Mesenchymal stem cell (in vitro differentiated cells and primary cell): Measurements from ENCODE around the gene FAM151B.

Experiments used
- DNase-seq: peaks from one replicate; pipeline ENCODE4 v3.0.0-alpha.2; 2013
- H2AFZ ChIP-seq: one replicate; pipeline ENCODE4 v1.6.1; 2013; ENCODE audit warnings: low read depth, mild to moderate bottlenecking, control low read depth, inconsistent platforms, low read length, moderate library complexity
- H2AK5ac ChIP-seq: 2 replicates; pipeline ENCODE4 v1.6.1; 2013; ENCODE audit warnings: low read length, moderate library complexity, mild to moderate bottlenecking, inconsistent platforms; ENCODE audit not compliant: severe bottlenecking
- H2BK120ac ChIP-seq: one replicate; pipeline ENCODE4 v1.6.1; 2013; ENCODE audit warnings: low read depth, mild to moderate bottlenecking, inconsistent platforms, low read length, moderate library complexity
- H2BK12ac ChIP-seq, 2 experiments: one replicate each; pipeline ENCODE4 v1.6.1; 2013; ENCODE audit warnings: inconsistent platforms in 2 of 2, low read length in 2 of 2, mild to moderate bottlenecking in 2 of 2, moderate library complexity in 2 of 2, control low read depth in 1 of 2
- H2BK15ac ChIP-seq: one replicate; pipeline ENCODE4 v1.6.1; 2013; ENCODE audit warnings: mild to moderate bottlenecking, low read depth, inconsistent platforms; ENCODE audit not compliant: poor library complexity, severe bottlenecking
- H2BK5ac ChIP-seq: 2 replicates; pipeline ENCODE4 v1.6.1; 2013; ENCODE audit warnings: low read depth, mild to moderate bottlenecking, low read length, control low read depth, inconsistent platforms; ENCODE audit not compliant: poor library complexity, severe bottlenecking
- H3K14ac ChIP-seq, 2 experiments: one replicate each; pipeline ENCODE4 v1.6.1; 2013; ENCODE audit warnings: inconsistent platforms in 2 of 2, low read length in 2 of 2, control low read depth in 1 of 2, mild to moderate bottlenecking in 1 of 2, moderate library complexity in 1 of 2
- H3K18ac ChIP-seq, 2 experiments: one replicate each; pipeline ENCODE4 v1.6.1; 2013; ENCODE audit warnings: inconsistent platforms in 2 of 2, low read length in 2 of 2, control low read depth in 1 of 2, low read depth in 1 of 2, mild to moderate bottlenecking in 1 of 2
- H3K23ac ChIP-seq, 2 experiments: one replicate each; pipeline ENCODE4 v1.6.1; 2013; ENCODE audit warnings: inconsistent platforms in 2 of 2, low read length in 2 of 2, mild to moderate bottlenecking in 2 of 2, moderate library complexity in 2 of 2, control low read depth in 1 of 2
- H3K27ac ChIP-seq: 2 replicates; pipeline ENCODE4 v1.5.1; 2013; ENCODE audit warnings: mild to moderate bottlenecking, moderate library complexity, low read length, control low read depth, inconsistent platforms; ENCODE audit not compliant: poor library complexity, severe bottlenecking
- H3K27me3 ChIP-seq, 2 experiments: 2 replicates each; pipeline versions ENCODE4 v1.6.1 to v1.7.0; 2013; ENCODE audit warnings: low read length in 2 of 2, mild to moderate bottlenecking in 2 of 2, moderate library complexity in 2 of 2, control low read depth in 1 of 2, inconsistent platforms in 1 of 2; ENCODE audit not compliant: control insufficient read depth in 1 of 2, insufficient read depth in 1 of 2
- H3K36me3 ChIP-seq, 2 experiments: 2 replicates each; pipeline versions ENCODE4 v1.6.1 to v1.7.0; 2013; ENCODE audit warnings: low read length in 2 of 2, control low read depth in 1 of 2, inconsistent platforms in 1 of 2, low read depth in 1 of 2, mild to moderate bottlenecking in 1 of 2; ENCODE audit not compliant: insufficient read depth in 2 of 2, control insufficient read depth in 1 of 2
- H3K4ac ChIP-seq, 2 experiments: one replicate each; pipeline ENCODE4 v1.6.1; 2013; ENCODE audit warnings: inconsistent platforms in 2 of 2, low read length in 2 of 2, mild to moderate bottlenecking in 2 of 2, moderate library complexity in 2 of 2, control low read depth in 1 of 2, low read depth in 1 of 2
- H3K4me1 ChIP-seq: 2 replicates; pipeline ENCODE4 v1.6.1; 2013; ENCODE audit warnings: low read depth, low read length, control low read depth; ENCODE audit not compliant: control insufficient read depth, insufficient read depth
- H3K4me2 ChIP-seq: 2 replicates; pipeline ENCODE4 v1.6.1; 2013; ENCODE audit warnings: low read length, mild to moderate bottlenecking, inconsistent platforms; ENCODE audit not compliant: poor library complexity, severe bottlenecking
- H3K4me3 ChIP-seq, 2 experiments: 2 replicates each; pipeline versions ENCODE4 v1.5.1 to v1.7.0; 2013; ENCODE audit warnings: low read length in 2 of 2, mild to moderate bottlenecking in 2 of 2, control low read depth in 1 of 2, low read depth in 1 of 2; ENCODE audit not compliant: insufficient read depth in 1 of 2
- H3K79me1 ChIP-seq: replicated peaks from 2 replicates; pipeline ENCODE4 v1.6.1; 2013; ENCODE audit warnings: mild to moderate bottlenecking, control low read depth, low read length, inconsistent platforms; ENCODE audit not compliant: poor library complexity, severe bottlenecking
- H3K9ac ChIP-seq: 2 replicates; pipeline ENCODE4 v1.7.0; 2013; ENCODE audit warnings: mild to moderate bottlenecking, low read length, moderate library complexity
- H3K9me3 ChIP-seq: 2 replicates; pipeline ENCODE4 v1.7.0; 2013; ENCODE audit warnings: mild to moderate bottlenecking, low read length; ENCODE audit not compliant: control insufficient read depth
- H4K8ac ChIP-seq: one replicate; pipeline ENCODE4 v1.6.1; 2013; ENCODE audit warnings: inconsistent platforms, mild to moderate bottlenecking, low read length, moderate library complexity
- H4K91ac ChIP-seq: one replicate; pipeline ENCODE4 v1.6.1; 2013; ENCODE audit warnings: mild to moderate bottlenecking, low read length, inconsistent platforms
- WGBS: methylation state at CpG from one replicate; pipeline ENCODE4 v1.1.7; 2013; ENCODE audit warnings: mixed read lengths; 5-methylcytosine and 5-hydroxymethylcytosine counted together

FAM151B gene

DNA sequence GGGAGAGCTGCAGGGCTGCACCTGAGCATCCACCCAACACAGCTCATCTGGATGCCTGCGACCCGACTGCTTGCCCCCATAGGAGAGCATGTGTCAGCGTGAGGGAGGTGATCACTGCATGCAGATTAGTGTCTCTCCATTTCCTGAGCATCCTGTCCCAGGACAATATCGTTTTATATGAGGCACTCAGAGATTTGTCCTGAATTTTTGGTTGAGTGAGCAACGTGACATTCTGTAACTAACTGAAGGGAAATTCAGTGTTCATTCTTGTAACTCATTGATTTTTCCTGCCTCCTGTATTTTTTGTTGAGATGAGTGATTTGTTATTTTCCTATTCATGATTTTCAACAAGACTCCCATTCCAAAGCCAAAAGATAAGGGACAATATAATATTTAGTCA is 102.9 kb downstream of the FAM151B start:
- DNase-seq = no peak
- no peaks in the 10 kb centered on the region for H3K27me3 ChIP-seq
- H3K4me2 ChIP-seq = no peak overlapping the region
- H2BK15ac ChIP-seq = no peak overlapping the region
- H3K79me1 ChIP-seq = no peaks in the 10 kb centered on the region
- no peak overlapping the region for H3K9ac ChIP-seq
- no peak overlapping the region for H4K91ac ChIP-seq
- no peak overlapping the region for H2BK5ac ChIP-seq
- no peak overlapping the region for H3K18ac ChIP-seq
- H4K8ac ChIP-seq = peak overlapping the region; percentile 4
- no peak overlapping the region for H3K23ac ChIP-seq
- peaks cover 5% of the 10 kb centered on the region for H3K4me1 ChIP-seq
- no peaks in the 10 kb centered on the region for H3K9me3 ChIP-seq
- H2BK120ac ChIP-seq = no peak overlapping the region
- no peak overlapping the region for H2AFZ ChIP-seq
- H3K27ac ChIP-seq = no peak overlapping the region
- WGBS = 92% methylated on average over 5 of the region's 5 CpGs
- no peak overlapping the region for H2BK12ac ChIP-seq
- no peak overlapping the region for H3K4ac ChIP-seq
- H3K4me3 ChIP-seq = no peak overlapping the region
- no peak overlapping the region for H3K14ac ChIP-seq
- no peaks in the 10 kb centered on the region for H3K36me3 ChIP-seq
- H2AK5ac ChIP-seq = no peak overlapping the region

DNA sequence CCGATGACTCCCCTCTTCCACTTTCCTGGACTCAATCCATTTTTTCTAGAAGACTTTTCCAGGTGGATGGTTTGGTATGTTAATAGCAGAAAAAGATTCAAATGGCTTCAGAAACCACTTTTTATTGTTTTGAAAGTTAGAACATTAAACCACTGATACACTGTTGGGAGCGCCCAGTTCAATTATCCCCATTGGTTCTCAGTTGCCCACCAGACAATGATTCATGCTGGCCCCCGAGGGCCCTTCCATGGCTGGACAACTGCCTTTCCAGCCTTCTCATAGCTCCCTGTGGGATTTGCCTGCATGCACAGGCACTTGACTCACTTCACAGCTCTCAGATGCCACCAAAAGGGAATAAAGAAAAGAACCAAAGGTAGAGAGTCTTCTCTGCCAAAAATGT is 103.5 kb downstream of the FAM151B start:
- H3K4me1 ChIP-seq = peaks cover 5% of the 10 kb centered on the region
- no peak overlapping the region for H3K9ac ChIP-seq
- no peaks in the 10 kb centered on the region for H3K36me3 ChIP-seq
- H4K91ac ChIP-seq = no peak overlapping the region
- no peaks in the 10 kb centered on the region for H3K9me3 ChIP-seq
- no peak overlapping the region for H2AK5ac ChIP-seq
- DNase-seq = no peak
- no peak overlapping the region for H2BK5ac ChIP-seq
- no peak overlapping the region for H2BK15ac ChIP-seq
- H2BK120ac ChIP-seq = no peak overlapping the region
- no peak overlapping the region for H3K18ac ChIP-seq
- 90% methylated on average over 2 of the region's 3 CpGs for WGBS
- H2AFZ ChIP-seq = no peak overlapping the region
- H3K4me3 ChIP-seq = no peak overlapping the region
- no peaks in the 10 kb centered on the region for H3K79me1 ChIP-seq
- H3K4me2 ChIP-seq = no peak overlapping the region
- H4K8ac ChIP-seq = no peak overlapping the region
- no peak overlapping the region for H3K23ac ChIP-seq
- H3K4ac ChIP-seq = no peak overlapping the region
- H3K14ac ChIP-seq = no peak overlapping the region
- peak overlapping the region; percentile 37 for H3K27ac ChIP-seq
- no peaks in the 10 kb centered on the region for H3K27me3 ChIP-seq
- H2BK12ac ChIP-seq = no peak overlapping the region

DNA sequence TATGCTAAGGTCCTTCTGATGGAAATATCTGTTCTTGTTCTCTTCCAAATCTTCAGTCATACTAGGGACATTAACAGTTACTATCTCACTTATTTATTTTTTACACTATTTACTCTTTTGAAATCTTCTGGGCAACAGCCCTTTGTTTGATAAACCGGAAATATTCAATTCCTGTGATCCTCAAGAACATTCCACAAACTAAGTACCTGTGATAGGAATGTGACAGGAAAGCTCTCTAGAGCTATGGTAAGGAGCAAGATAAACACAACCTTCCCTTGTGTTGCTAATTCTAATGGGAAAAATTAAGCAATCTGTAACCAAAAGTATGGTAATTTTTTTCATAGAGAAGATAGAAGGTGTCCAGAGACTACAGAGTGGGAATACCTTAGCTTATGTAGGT is 104.2 kb downstream of the FAM151B start:
- no peak overlapping the region for H4K8ac ChIP-seq
- 100% methylated on average over 1 of the region's 1 CpG for WGBS
- no peak overlapping the region for H2BK15ac ChIP-seq
- H3K36me3 ChIP-seq = no peaks in the 10 kb centered on the region
- no peak overlapping the region for H4K91ac ChIP-seq
- peaks cover 5% of the 10 kb centered on the region for H3K4me1 ChIP-seq
- no peak overlapping the region for H3K4ac ChIP-seq
- no peak overlapping the region for H2AFZ ChIP-seq
- no peak overlapping the region for H2BK120ac ChIP-seq
- H3K9me3 ChIP-seq = no peaks in the 10 kb centered on the region
- no peak overlapping the region for H3K9ac ChIP-seq
- DNase-seq = no peak
- H3K4me3 ChIP-seq = no peak overlapping the region
- no peak overlapping the region for H3K14ac ChIP-seq
- H3K79me1 ChIP-seq = no peaks in the 10 kb centered on the region
- H3K23ac ChIP-seq = no peak overlapping the region
- H3K27ac ChIP-seq = no peak overlapping the region
- H3K18ac ChIP-seq = no peak overlapping the region
- no peak overlapping the region for H2BK12ac ChIP-seq
- no peak overlapping the region for H2AK5ac ChIP-seq
- no peak overlapping the region for H2BK5ac ChIP-seq
- H3K27me3 ChIP-seq = no peaks in the 10 kb centered on the region
- H3K4me2 ChIP-seq = no peak overlapping the region
